ENCODE data around the gene ZEB2.

Gene ZEB2

GRCh38 chr2:144454466-144455287, 65.2 kb downstream of the ZEB2 start:
- no peak overlapping the region for H3K4me3 ChIP-seq (replicated peaks; ENCODE audit: low read depth, low read length)
- H3K27me3 ChIP-seq (replicated peaks; ENCODE audit: control insufficient read depth, insufficient read depth, low read length): no peaks in the 10 kb centered on the region; the same call in none of the 2 replicates
- TF ChIP-seq CTCF (IDR thresholded peaks at IDR 0.05; ENCODE audit: insufficient read depth, low read length, poor library complexity, severe bottlenecking): no peak
- no peak for DNase-seq (ENCODE audit: extremely low read depth, insufficient read length)
- no peaks in the 10 kb centered on the region for H3K36me3 ChIP-seq (ENCODE audit: control insufficient read depth, insufficient read depth, low read length)

- H3K36me3 ChIP-seq (ENCODE audit: control insufficient read depth, insufficient read depth, low read length): no peaks in the 10 kb centered on the region
- H3K27me3 ChIP-seq (replicated peaks; ENCODE audit: control insufficient read depth, insufficient read depth, low read length): no peaks in the 10 kb centered on the region; the same call in none of the 2 replicates
- no peak overlapping the region for H3K4me3 ChIP-seq (replicated peaks; ENCODE audit: low read depth, low read length)
- no peak for TF ChIP-seq CTCF (IDR thresholded peaks at IDR 0.05; ENCODE audit: insufficient read depth, low read length, poor library complexity, severe bottlenecking)
- DNase-seq (ENCODE audit: extremely low read depth, insufficient read length): no peak
Measured at GRCh38 chr2:144453486-144454158, 66.3 kb downstream of the ZEB2 start.

GRCh38 chr2:144452989-144453336, 67.0 kb downstream of the ZEB2 start:
- TF ChIP-seq CTCF (IDR thresholded peaks at IDR 0.05; ENCODE audit: insufficient read depth, low read length, poor library complexity, severe bottlenecking): no peak
- Histone ChIP-seq H3K36me3 (ENCODE audit: control insufficient read depth, insufficient read depth, low read length) (no peaks in the 10 kb centered on the region), H3K4me3 (replicated peaks; ENCODE audit: low read depth, low read length) (no peak overlapping the region), H3K27me3 (replicated peaks; ENCODE audit: control insufficient read depth, insufficient read depth, low read length) (no peaks in the 10 kb centered on the region; the same call in none of the 2 replicates)
- no peak for DNase-seq (ENCODE audit: extremely low read depth, insufficient read length)

- Histone ChIP-seq H3K4me3 (replicated peaks; ENCODE audit: low read depth, low read length) (no peak overlapping the region), H3K36me3 (ENCODE audit: control insufficient read depth, insufficient read depth, low read length) (no peaks in the 10 kb centered on the region), H3K27me3 (replicated peaks; ENCODE audit: control insufficient read depth, insufficient read depth, low read length) (no peaks in the 10 kb centered on the region; the same call in none of the 2 replicates)
- no peak for DNase-seq (ENCODE audit: extremely low read depth, insufficient read length)
- TF ChIP-seq CTCF (IDR thresholded peaks at IDR 0.05; ENCODE audit: insufficient read depth, low read length, poor library complexity, severe bottlenecking): no peak
Measured at GRCh38 chr2:144452169-144452988, 67.5 kb downstream of the ZEB2 start.

GRCh38 chr2:144451443-144451842, 68.5 kb downstream of the ZEB2 start:
- DNase-seq (ENCODE audit: extremely low read depth, insufficient read length): no peak
- no peak for TF ChIP-seq CTCF (IDR thresholded peaks at IDR 0.05; ENCODE audit: insufficient read depth, low read length, poor library complexity, severe bottlenecking)
- Histone ChIP-seq H3K4me3 (replicated peaks; ENCODE audit: low read depth, low read length) (no peak overlapping the region), H3K36me3 (ENCODE audit: control insufficient read depth, insufficient read depth, low read length) (no peaks in the 10 kb centered on the region), H3K27me3 (replicated peaks; ENCODE audit: control insufficient read depth, insufficient read depth, low read length) (no peaks in the 10 kb centered on the region; the same call in 1 of the 2 replicates)
